GM04504 (cell line): ENCODE measurements around the gene IFITM1.
"Not testable (repeated sequence)": the region's sequence is repeated elsewhere in the genome, so short reads cannot be mapped to it uniquely, and the experiment has no call there.

ENCODE experiments used
- DNase-seq: peaks from one replicate; pipeline ENCODE4 v3.0.0-alpha.2; 2012; ENCODE audit warnings: low read depth

Gene IFITM1

DNA sequence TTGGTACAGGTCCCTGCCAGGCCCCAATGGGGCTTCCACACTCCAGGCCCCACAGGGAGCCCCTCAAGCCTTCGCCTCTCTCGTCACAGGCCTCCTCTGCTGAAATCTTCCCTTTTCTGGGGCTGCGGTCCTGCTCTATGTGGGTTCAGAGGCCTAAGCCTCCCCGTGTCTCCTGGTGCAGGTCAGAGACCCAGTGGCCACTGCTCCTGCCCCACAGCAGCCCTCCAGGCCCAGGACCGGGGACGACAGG is 12.7 kb downstream of the IFITM1 start:
- DNase-seq, result no peak

DNA sequence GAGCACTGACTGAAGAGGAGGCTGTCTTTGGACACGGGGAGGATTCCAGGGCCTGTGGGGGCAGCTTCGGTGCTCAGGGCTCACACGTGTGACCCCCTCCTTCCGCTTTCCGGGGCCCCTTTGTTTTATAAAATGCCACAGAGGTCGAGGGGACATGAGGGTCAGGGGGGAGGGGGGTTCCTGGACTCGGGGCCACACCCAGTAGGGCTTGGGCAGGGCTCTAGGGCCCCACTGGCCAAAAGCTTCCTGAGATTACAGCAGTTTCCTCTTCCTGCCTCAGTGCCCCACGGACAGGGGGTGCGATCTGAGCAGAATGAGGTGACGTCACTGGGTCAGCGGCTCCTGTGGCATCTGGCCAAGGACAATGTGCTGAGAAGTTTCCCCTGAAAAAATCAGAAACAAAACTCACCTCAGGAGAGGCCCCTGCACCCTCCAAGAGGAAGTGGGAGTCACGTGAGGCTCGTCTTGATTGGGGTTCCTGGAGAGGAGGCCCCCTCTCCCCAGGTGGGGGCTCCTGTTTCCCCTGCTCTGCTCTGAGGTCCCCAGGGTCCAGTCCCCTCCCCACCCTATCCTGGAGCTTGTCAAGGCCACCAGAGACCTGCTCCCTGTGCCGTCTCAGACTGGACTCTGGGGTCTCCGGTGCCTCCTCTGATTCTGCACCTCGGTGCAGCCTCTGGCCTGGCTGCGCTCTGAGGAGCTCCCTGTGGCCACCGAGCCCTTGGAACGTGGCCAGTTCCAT is 13.2 kb downstream of the IFITM1 start:
- DNase-seq, result no peak

DNA sequence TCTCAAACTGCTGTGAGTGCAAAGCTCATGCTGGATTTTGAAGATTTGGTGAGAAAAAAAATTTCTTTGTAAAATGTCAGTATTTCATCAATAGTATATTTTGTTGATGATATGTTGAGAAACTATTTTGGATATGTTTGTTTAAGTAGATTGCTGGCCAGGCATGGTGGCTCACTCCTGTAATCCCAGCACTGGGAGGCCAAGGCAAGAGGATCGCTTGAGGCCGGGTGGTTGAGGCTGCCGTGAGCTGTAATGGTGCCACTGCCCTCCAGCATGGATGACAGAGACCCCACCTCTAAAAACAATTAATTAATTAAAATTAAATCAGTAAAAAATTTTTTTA is 13.7 kb downstream of the IFITM1 start:
- no peak for DNase-seq

DNA sequence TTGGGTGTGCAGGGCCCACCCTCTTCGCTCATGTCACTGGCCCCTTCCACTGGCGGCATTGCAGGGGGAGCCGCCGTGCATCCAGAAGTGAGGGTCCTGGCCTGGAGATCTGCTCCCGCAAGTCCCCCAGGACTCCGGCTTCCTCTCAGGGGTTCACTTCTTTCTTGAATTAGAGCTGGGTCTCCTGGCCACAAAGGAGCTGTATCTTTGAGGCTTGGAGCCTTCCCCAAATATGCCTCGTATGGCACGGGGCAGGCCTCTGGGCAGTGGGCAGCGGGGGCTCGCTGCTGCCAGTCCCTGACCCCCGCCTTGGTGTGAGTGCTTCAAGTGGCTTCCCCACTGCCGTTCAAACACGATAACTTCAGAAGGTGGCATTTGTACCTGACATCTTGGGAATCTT is 14.2 kb downstream of the IFITM1 start:
- no peak for DNase-seq

DNA sequence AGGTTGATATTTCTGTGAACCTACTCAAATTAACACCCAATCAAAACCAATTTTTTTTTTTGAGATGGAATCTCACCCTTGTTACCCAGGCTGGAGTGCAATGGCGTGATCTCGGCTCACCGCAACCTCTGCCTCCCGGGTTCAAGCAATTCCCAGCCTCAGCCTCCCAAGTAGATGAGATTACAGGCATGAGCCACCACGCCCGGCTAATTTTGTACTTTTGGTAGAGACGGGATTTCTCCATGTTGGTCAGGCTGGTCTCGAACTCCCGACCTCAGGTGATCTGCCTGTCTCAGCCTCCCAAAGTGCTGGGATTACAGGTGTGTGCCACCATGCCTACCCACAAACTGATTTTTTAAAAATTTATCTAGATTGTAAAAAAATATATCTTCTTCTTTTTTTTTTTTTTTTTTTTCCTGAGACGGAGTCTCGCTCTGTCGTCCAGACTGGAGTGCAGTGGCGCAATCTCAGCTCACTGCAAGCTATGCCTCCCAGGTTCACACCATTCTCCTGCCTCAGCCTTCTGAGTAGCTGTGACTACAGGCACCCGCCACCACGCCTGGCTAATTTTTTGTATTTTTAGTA is 14.8 kb downstream of the IFITM1 start:
- DNase-seq, result not testable (repeated sequence)

DNA sequence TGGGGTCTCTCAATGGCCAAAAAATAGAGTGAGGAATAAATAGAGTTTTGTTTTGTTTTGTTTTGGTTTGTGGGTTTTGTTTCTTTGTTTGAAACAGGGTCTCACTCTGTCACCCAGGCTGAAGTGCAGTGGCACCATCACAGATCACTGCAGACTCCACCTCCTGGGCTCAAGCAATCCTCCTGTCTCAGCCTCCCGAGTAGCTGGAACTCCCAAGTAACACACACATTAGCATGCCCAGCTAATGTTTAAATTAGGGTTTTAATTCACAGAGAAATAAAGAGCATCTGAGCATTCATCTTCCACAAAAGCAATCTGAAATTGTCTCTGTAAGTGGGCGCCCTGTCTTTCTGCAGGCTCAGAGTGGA is 16.0 kb downstream of the IFITM1 start:
- no peak for DNase-seq

DNA sequence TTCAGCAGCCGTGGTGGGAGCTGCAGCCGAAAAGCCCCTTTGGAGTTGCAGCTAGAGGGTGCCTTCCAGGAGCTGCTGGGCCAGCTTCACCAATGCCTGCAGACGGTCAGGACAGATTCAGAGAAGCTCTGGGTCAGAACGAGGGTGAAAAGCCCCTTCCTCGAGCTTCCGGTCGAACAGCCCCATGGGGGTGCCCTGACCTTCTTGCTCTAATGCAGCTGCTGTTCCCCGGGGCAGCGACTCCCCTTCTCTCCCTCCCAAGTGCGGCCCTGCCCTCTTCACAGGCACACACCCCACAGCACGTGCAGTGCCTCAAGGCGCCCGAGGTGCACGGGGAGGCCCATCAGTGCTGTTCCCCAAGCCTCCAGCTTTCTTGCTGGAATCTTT is 16.5 kb downstream of the IFITM1 start:
- no peak for DNase-seq

DNA sequence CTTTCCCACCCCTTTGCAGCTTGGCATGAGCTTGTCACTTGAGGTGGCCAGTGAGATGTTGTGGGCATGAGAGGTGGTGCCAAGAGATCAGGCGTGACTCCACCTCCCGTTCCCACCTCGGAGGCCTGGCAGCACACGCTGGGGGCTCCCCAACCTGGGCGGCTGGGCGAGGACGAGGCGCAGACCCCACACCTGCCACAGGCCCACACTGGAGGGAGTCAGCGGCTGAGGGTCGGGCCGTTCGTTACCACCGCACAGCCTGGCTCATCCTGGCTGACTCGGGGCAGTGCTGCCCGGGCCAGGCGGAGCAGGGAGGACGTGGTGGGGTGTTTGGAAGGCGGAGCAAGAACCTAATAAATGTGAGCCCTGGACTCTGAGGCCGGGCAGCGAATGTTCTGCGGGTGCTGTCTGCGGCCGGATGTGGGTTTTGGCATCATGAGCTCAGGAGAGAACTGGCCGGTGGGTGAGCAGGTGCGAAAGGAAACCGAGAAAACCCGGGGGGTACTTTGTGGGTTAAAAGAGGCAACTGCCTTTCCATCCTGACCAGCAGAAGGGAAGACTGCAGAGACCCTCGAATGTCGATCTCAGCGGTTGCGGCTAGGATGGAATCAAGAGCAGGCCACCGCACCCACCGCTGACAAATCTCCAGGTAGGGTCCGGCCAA is 17.0 kb downstream of the IFITM1 start:
- DNase-seq, result no peak

DNA sequence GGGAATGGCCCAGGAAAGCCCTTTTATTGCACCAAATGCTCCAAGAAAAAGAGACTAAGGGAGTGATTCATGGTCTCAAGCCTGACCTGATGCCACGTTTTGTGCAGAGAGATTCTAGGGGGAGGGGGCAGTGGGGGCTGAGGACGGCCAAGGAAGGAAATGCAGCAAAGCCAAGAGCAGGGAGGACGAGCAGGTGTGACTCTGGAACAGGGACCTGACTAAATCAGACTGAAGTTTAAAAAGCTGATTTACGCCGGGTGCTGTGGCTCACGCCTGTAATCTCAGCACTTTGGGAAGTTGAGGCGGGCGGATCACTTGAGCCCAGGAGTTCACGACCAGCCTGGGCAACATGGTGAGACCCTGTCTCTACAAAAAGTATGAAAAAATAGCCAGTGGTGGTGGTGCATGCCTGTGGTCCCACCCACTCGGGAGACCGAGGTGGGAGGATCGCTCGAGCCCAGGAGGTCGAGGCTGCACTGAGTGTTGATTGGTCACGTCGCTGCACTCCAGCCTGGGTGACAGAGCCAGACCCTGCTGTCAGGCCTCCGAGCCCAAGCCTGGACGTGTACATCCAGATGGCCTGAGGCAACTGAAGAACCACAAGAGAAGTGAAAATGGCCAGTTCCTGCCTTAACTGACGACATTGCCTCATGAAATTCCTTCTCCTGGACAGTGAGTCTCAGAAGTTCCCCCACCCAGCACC is 17.7 kb downstream of the IFITM1 start:
- no peak for DNase-seq

DNA sequence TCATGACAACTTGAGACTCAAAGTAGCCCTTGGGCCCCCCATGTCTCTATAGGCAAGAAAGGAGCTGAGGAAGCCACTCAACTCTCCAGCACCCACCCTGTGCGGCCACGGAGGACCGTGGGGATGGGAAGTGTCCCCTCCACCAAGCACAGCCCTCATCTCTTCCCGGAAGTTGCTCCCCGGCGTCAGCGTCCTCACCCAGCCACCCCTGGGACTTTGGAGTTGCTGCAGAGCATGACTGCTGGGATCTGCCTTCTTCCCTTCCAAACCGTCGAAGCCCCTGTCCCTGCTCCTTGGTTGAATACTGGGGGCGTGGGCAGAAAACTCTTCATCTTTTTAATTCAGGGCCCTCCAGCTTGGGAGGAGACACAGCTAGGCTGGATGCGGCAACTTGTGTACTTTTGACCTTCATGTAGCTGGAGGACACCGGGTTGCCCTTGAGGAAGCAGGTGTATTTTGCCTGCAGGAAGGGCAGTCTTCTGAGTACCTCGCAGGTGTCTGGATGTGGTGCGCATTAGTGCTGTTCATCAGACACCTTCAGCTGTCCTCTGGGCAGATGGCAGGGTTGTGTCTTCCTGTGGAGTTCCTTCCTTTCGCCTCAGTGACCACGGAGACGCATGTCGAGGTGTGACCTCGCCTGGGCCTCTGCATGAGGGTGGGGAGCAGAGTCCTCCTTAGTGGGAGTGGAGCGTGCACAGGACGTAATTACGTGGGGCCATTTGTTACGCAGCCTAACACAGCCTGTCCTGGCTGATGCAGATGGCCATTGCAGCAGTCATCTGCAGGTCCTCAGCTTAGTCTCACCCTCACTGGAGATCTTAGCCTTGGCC is 19.0 kb downstream of the IFITM1 start:
- DNase-seq, result no peak

DNA sequence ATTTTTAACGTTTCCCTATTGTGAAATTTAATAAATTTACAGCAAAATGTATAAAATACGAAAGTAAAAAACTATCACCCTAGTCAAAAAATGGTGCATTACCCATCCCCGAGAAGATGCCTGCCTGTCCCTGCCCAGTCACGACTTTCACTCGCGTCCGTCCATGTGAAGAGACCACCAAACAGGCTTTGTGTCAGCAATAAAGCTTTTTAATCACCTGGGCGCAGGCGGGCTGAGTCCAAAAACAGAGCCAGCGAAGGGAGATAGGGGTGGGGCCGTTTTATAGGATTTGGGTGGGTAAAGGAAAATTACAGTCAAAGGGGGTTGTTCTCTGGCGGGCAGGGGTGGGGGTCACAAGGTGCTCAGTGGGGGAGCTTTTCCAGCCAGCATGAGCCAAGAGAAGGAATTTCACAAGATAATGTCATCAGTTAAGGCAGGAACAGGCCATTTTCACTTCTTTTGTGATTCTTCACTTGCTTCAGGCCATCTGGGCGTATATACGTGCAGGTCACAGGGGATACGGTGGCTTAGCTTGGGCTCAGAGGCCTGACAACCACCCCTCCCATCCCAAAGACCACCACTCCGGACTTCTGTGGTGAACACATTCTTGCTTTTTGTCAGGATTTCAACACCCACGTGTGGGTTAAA is 19.9 kb downstream of the IFITM1 start:
- not testable (repeated sequence) for DNase-seq

DNA sequence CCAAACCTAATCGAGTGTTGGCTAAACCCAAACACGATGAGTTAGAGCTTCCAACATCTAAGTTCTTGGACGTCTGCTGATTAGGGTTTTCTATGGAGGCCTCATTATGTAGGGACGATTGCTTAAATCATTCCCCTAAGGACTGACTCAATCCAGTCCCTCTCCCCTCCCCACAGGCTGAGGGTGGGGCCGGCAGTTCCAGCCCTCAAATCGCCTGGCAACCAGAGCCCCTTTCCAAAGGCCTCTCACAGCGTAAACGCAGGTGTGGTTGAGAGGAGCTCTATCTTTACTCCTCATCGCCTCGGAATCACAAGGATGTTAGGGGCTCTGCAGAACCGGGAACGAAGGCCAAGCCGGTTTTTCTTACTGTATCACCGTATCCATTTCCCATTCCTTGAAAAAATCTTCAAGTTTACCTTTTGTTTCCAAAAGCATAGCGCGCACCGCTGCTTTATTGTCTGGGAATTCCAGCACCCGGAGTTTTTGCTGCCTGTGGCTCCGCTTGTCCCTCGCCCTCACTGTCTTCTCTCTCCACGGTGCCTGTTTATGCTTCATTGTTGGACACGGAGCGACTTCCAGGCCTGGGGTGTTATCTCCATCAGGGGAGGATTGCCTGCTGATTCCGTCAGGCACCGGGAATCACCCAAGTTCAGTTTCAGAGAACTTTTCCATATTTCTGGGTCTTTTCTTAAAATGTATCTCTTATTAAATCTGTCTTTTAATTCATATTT is 20.6 kb downstream of the IFITM1 start:
- no peak for DNase-seq

DNA sequence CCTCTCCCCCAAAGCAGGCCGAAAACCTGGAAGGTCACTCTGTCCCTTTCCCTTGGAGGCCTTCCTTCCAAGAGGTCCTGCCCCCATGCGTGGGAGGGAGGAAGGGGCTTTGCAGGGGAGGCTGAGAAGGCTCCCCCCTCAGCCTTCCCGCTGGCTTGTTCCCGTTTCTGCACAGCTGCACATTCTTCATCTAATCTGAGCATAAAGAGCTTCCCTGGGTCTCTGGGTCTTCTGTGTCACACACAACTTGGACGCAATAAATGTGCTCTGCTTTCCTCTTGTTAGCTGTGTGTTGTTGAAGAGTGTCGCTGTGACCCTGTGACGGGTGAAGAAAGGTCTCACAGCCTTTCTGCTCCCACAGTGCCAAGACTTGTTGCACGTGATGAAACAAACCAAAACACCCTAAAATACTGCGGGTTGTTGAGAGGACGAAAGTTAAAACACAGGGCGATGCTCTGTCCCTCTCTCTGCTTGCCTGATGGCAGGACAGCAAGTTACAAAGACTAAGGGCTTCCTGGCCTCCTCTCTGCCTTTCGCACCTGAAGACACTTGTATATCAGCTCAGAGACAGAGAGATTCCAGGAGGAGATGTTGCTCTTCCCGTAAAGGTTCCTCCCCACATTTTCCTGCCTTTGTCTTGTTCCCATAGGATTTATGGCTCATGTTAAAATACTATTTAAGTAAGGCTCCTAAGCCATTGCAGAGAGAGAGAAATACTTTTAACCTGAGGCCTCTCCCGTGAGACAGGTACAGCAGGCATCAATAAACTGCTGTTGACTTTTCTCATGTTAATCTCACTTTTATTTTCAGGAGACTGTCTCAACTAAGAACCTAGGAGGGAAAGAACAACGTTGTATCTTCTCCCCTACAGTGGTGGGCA is 22.2 kb downstream of the IFITM1 start:
- no peak for DNase-seq

DNA sequence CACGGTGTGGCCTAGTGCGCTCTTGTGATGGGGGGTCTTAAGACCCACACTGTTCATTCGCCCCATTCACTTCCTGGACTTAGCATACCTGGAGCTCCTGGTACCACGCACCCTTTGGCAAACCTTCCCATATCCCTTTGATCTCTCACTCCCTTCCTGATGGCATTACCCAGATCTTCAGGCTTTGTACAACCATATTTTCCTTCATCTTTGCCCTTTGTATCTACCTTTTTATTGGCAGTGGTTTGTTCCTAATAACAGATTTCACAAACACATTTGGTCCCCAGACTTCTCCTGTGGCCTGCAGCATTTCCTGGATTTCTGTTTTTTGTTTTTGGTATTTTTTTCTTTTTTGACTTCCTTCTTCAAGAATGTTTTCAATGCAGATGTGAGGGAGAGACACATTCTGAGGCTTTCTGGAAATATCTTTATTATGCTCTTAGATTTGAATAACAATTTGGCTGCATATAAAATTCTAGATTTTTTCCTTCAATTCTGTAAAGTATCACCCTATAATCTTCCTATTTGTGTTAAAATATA is 22.9 kb downstream of the IFITM1 start:
- no peak for DNase-seq

DNA sequence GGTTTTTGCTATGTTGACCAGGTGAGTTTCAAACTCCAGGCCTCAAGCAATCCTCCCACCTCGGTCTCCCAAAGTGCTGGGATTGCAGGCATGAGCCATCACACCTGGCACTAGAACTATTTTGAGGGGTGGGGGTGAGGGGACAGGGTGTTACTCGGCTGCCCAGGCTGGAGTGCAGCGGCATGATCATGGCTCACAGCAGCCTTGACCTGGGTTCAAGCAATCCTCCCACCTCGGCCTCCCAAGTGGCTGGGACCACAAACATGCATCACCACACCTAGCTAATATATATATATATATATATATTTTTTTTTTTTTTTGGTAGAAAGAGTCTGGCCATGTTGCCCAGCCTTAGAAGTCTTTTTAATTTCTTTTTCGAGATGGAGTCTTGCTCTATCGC is 23.9 kb downstream of the IFITM1 start:
- no peak for DNase-seq

DNA sequence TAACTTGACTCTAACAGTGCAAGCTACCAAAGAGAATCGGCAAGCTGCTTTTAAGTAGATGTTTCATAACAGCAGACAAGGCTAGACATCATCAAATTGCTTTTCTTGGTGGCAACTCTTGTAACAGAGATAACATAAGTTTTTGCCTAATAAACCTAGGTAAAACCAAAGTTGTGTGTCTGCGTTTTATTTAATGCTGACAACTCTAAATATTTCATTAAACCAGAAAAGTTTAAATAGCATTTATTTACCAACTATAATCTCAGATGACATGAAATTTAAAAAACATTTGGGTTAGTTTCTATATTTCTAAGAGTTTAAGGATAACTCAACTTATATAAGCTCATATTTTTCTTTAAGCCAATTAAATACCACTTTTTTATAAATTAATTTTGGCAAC is 26.1 kb downstream of the IFITM1 start:
- no peak for DNase-seq

DNA sequence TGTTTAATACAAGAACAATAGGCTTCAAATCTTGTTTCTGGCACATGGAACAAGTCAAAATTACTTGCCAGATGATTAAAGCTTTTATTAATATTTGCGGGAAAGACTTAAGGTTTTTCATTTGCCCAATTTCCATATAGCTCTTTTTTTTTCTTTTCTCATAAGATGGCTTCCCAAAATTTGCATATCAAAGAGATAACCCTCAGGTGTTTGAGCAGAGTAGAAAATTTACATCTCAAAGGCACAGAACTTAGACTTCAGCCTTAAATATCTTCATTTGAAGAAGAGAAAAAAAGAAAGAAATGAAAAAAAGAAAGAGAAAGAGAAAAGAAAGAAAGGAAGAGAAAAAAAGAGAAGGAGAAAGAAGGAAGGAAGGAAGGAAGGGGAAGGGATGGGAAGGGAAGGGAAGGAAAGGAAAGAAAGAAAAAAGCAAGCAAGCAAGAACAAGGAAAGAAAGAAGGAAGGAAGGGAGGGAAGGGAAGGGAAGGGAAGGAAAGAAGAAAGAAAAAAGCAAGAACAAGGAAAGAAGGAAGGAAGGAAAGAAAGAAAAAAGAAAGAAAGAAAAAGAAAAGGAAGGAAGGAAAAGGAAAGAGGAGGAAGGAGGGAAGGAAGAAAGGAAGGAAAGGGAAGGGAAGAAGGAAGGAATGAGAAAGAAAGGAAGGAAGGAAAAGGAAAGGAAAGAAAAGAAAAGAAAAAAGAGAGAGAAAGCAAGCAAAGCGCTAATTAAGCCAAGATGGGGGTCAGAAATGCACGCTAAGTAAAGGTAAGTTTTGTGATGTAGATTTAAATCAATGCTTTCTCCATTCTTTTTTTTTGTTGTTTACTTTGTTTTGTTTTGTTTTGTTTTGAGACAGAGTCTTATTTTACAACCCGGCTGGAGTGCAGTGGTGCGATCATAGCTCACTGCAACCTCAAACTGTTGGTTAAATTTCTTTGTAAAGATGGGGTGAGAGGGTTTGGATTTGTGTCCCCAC is 27.0 kb downstream of the IFITM1 start:
- DNase-seq, result no peak

DNA sequence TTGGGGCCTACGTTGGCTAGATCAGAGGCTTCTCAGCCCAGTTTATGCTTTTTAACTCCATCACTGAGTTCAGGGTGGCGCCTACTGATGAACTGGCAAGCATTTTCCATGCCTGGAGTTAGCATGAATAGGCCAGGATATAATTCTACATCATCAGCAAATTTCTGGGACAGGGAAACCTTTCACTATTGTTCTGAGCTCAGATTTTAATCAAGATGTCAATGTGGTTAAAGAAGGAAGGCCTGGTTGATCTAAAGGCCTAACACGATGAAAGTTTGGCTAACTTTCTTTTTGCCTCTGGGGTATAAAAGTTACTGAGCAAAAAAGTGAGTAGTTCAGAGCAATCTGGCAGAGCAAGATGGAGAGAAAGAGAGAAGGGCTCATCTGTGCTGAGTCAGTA is 28.5 kb downstream of the IFITM1 start:
- DNase-seq, result no peak
